SIG-M5 treated with dmso at 0.1 percent for 504 hours (cell line): ENCODE measurements around the gene CDH4.

Experiments
- DNase-seq: peaks from one replicate; lab custom pipeline; 2025; ENCODE audit not compliant: unreplicated experiment; lab: John Stamatoyannopoulos, UW

Gene CDH4

GRCh38 chr20:61795669-61796630, 543.9 kb downstream of the CDH4 start:
- no peak for DNase-seq

DNA sequence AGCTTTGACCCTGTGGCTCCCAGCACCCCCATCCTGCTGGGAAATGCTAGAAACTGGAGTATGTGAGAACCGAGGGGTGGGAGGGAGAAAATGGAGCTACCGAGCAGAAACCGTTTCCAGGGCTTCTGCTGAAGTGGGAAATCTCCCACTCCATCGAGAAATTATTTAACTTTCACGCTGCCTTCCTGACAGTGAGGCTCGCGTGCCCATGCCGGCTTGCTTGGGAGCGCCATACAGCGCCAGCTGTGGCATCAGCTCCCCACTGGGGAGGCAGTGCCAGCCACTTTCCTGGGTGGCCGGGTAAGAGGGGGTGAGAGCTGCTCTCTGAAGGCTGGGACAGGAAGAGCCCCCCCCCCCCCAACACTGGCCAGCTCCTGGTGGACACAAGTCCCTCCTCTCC, 544.7 kb downstream of the CDH4 start:
- DNase-seq: no peak

GRCh38 chr20:61797200-61797599, 545.1 kb downstream of the CDH4 start:
- DNase-seq: no peak

- DNase-seq: no peak
Observed at GRCh38 chr20:61797971-61798411, 545.9 kb downstream of the CDH4 start.

DNA sequence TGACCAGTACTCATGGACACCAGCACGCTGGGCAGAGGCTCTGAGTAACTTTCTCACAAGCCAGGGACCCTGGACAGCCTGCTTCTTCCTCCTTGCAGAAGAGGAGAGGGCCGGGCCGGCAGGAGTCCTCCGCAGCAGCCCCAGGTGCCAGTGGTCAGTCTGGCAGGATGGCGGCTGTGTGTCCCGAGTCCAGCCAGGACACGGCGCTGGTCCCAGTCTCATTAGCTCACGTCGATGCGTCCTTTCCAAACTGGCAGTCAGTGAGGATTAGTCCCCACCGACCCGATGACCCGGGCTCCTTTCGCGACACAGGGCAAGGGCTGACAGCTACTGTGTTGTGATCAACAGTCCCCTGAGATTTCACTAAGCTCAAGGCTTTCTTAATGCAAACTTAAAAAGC, 546.6 kb downstream of the CDH4 start:
- DNase-seq: no peak

DNA sequence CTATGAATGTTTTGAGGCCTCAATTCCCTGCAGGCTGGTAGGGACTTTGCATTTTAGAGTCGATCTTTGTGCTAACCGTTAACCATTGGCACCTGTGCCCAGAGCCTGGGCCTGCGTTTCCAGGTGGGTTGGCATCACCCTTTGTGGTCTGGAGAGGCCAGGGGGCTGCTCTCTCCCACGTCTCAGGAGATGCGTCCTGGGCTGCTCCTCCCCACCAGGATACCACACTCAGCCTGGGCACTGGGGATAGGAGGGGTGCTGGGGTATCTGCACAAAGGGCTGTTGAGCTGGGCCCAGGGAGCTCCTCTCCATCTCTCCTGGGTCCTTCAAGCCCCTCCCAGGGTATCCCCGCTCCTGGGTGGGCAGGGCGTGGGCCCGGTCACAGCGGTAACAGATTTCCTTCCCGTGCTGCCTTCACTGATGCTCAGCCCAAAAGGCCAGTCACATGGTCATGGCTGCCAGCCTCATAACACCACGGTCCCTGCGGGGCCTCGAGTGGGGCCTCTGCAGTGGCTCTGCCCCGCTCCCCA, 547.4 kb downstream of the CDH4 start:
- DNase-seq: no peak

GRCh38 chr20:61799928-61800327, 547.9 kb downstream of the CDH4 start:
- DNase-seq: no peak

GRCh38 chr20:61800359-61801064, 548.5 kb downstream of the CDH4 start:
- no peak for DNase-seq

GRCh38 chr20:61801065-61801360, 549.0 kb downstream of the CDH4 start:
- DNase-seq: no peak

DNA sequence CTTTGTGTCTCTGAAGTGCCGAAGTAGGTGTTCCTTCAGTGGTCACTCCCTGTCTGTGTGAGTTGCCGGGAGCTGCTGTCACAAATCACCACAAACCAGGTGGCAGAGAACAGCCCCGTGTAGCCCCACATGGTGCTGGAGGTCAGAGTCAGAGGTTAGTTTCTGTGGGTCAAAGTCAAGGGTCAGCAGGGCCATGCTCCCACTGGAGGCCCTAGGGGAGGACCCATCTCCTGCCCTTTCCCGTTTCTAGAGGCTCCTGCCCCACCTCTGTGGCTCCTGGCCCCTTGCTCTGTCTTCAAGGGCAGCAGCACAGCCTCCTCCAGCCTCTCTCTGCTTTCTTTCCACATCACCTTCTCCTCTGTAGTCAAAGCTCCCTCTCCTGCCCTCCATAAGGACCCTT, 549.4 kb downstream of the CDH4 start:
- no peak for DNase-seq

GRCh38 chr20:61801857-61802442, 549.9 kb downstream of the CDH4 start:
- no peak for DNase-seq

GRCh38 chr20:61802721-61803311, 550.8 kb downstream of the CDH4 start:
- DNase-seq: no peak

GRCh38 chr20:61803416-61803914, 551.4 kb downstream of the CDH4 start:
- no peak for DNase-seq

- DNase-seq: no peak
Observed at GRCh38 chr20:61803915-61804751, 552.1 kb downstream of the CDH4 start.

DNA sequence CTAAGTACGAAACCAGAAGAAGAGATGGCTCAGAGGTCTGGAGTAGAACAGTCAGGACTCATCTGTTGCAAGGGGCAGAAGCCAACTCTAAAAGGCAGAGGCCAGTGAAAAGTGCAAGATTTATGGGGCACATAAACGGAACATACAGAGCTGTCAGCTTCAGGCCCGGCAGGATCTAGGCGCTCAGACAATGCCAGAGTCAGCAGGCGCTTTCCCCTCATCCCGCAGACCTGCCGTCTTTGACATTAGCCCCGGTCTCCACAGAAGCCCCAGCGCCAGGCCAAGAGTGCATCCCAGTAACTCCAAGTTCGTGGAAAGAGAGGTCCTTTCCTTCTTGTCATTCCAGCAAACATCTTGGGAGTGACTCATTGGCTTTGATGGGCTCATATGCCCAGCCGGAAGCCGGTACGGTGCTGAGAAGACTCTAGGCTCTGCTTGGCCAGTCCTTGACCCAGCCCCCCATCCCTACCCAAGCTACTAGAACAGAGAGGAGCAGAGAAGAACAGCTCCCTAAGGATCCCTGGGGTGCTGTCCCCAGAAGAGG, 552.8 kb downstream of the CDH4 start:
- no peak for DNase-seq

- no peak for DNase-seq
Observed at GRCh38 chr20:61805365-61805764, 553.3 kb downstream of the CDH4 start.

DNA sequence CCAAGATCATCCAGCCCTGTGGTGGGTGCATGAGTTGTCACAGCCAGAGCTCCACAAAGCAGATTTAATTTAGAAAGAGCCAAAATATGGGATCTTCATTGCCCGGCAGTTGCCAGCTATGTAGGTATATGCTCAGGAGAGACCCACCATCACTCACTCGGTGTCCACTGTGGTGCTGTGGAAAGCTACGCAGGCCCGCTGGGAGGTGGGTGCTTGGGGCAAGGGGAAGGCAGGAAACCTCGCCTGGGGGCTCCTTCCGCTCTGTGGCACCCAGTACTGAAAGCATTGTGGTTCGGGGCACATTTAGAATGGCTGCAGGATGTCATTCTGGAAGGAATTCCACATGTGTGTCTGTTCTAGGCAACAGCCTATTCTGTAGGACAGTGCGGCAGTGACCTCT, 553.7 kb downstream of the CDH4 start:
- DNase-seq: no peak

- DNase-seq: no peak
Observed at GRCh38 chr20:61806314-61806713, 554.3 kb downstream of the CDH4 start.

DNA sequence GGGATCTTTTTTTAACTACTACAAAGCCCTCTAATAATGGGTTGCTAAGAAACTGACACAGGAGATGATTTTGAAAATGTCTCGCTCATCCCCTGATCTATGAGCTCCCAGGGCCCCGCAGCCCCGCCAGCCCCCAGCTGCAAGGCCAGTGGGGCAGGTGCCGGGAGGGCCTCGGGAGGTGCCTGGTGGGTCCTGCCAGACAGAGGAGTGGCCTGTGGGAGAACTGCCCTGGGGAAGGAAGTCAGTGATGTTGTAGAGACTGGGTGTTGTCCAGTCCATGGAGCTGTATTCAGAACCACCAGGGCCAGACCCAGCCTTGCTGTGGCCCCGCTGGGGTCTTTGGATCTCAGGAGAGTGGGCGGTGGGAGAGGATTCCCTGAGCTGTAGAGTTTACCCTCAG, 554.9 kb downstream of the CDH4 start:
- DNase-seq: no peak
